ENCODE measurements around the gene YWHAQ.

GRCh38 chr2:9629222-9630116, 1.3 kb downstream of the YWHAQ start:
- TF ChIP-seq ZFX (IDR thresholded peaks at IDR 0.05), result no peak
- TF ChIP-seq CTCF (conservative IDR thresholded peaks at IDR 0.05), result no peak

All from C4-2B (cell line).